Measurements from ENCODE around the gene RAB7A.
"Not testable (repeated sequence)": the region's sequence is repeated elsewhere in the genome, so short reads cannot be mapped to it uniquely, and the experiment has no call there.

The RAB7A gene

GRCh38 chr3:128823631-128824030 is 97.6 kb downstream of the RAB7A start:
- Histone ChIP-seq H4K8ac (ENCODE audit: low read depth, low read length) (no peak overlapping the region), H2BK5ac (ENCODE audit: low read length) (no peak overlapping the region), H3K9ac (ENCODE audit: low read depth, low read length, poor library complexity) (no peak overlapping the region), H3K36me3 (replicated peaks in 1 of 2; ENCODE audit: control insufficient read depth in 2 of 2, insufficient read depth in 2 of 2, low read length in 2 of 2) (peaks cover 5 to 26% of the 10 kb centered on the region in 2 donors), H3K14ac (ENCODE audit: low read length) (no peak overlapping the region), H3K9me3 (replicated peaks in 1 of 2; ENCODE audit: control insufficient read depth in 2 of 2, insufficient read depth in 1 of 2, low read depth in 1 of 2, low read length in 2 of 2) (peaks cover 0 to 1% of the 10 kb centered on the region in 2 donors), H3K27me3 (ENCODE audit: control insufficient read depth in 3 of 3, insufficient read depth in 3 of 3, low read depth in 1 of 3, low read length in 3 of 3) (no peaks in the 10 kb centered on the region), H3K27ac (replicated peaks; ENCODE audit: low read length) (no peak overlapping the region), H3K4me2 (ENCODE audit: insufficient read depth, low read length, poor library complexity, severe bottlenecking) (no peak overlapping the region), H3K4me1 (ENCODE audit: control insufficient read depth in 2 of 2, insufficient read depth in 1 of 2, low read depth in 1 of 2, low read length in 2 of 2) (no peaks in the 10 kb centered on the region), H2BK120ac (ENCODE audit: low read depth, low read length) (no peak overlapping the region), H3K4me3 (ENCODE audit: low read length in 2 of 2) (no peak overlapping the region), H3K23ac (ENCODE audit: low read depth, low read length, poor library complexity) (no peak overlapping the region), H2BK12ac (ENCODE audit: low read length) (no peak overlapping the region), H2AFZ (ENCODE audit: low read length) (no peak overlapping the region), H2BK15ac (ENCODE audit: low read length) (no peak overlapping the region), H2AK5ac (ENCODE audit: low read depth, low read length) (no peak overlapping the region), H3K18ac (ENCODE audit: low read length) (no peak overlapping the region), H3K4ac (ENCODE audit: low read length) (no peak overlapping the region), H3K79me1 (ENCODE audit: low read depth, low read length) (no peaks in the 10 kb centered on the region), H4K91ac (ENCODE audit: low read depth, low read length, poor library complexity) (no peak overlapping the region)
- no CpG with 5 or more reads among the region's 3 CpGs for WGBS, 2 donors (ENCODE audit: extremely low coverage in 2 of 2, insufficient read length in 2 of 2, insufficient replicate concordance in 1 of 2)
- DNase-seq (ENCODE audit: low spot score), result no peak

- no peak overlapping the region for H2BK120ac ChIP-seq (ENCODE audit: low read depth, low read length)
- H3K27me3 ChIP-seq (ENCODE audit: control insufficient read depth in 3 of 3, insufficient read depth in 3 of 3, low read depth in 1 of 3, low read length in 3 of 3), result no peaks in the 10 kb centered on the region
- no peaks in the 10 kb centered on the region for H3K4me1 ChIP-seq (ENCODE audit: control insufficient read depth in 2 of 2, insufficient read depth in 1 of 2, low read depth in 1 of 2, low read length in 2 of 2)
- H2BK12ac ChIP-seq (ENCODE audit: low read length), result no peak overlapping the region
- H3K23ac ChIP-seq (ENCODE audit: low read depth, low read length, poor library complexity), result peak overlapping the region; percentile 17
- H2BK5ac ChIP-seq (ENCODE audit: low read length), result no peak overlapping the region
- peak overlapping the region; percentile 9 for H3K9ac ChIP-seq (ENCODE audit: low read depth, low read length, poor library complexity)
- no peak overlapping the region for H3K14ac ChIP-seq (ENCODE audit: low read length)
- H3K27ac ChIP-seq (replicated peaks; ENCODE audit: low read length), result no peak overlapping the region
- H3K4me3 ChIP-seq (ENCODE audit: low read length in 2 of 2), result no peak overlapping the region
- no peak overlapping the region for H3K4me2 ChIP-seq (ENCODE audit: insufficient read depth, low read length, poor library complexity, severe bottlenecking)
- peak overlapping the region; percentile 33 for H3K18ac ChIP-seq (ENCODE audit: low read length)
- WGBS, 2 donors (ENCODE audit: extremely low coverage in 2 of 2, insufficient read length in 2 of 2, insufficient replicate concordance in 1 of 2), result no CpG with 5 or more reads among the region's 10 CpGs
- H3K79me1 ChIP-seq (ENCODE audit: low read depth, low read length), result no peaks in the 10 kb centered on the region
- H3K4ac ChIP-seq (ENCODE audit: low read length), result no peak overlapping the region
- no peak overlapping the region for H4K91ac ChIP-seq (ENCODE audit: low read depth, low read length, poor library complexity)
- DNase-seq (ENCODE audit: low spot score), result no peak
- no peak overlapping the region for H2AFZ ChIP-seq (ENCODE audit: low read length)
- H3K36me3 ChIP-seq (replicated peaks in 1 of 2; ENCODE audit: control insufficient read depth in 2 of 2, insufficient read depth in 2 of 2, low read length in 2 of 2), result peaks cover 3 to 19% of the 10 kb centered on the region in 2 donors
- H3K9me3 ChIP-seq (replicated peaks in 1 of 2; ENCODE audit: control insufficient read depth in 2 of 2, insufficient read depth in 1 of 2, low read depth in 1 of 2, low read length in 2 of 2), result peaks cover 0 to 1% of the 10 kb centered on the region in 2 donors
- H2AK5ac ChIP-seq (ENCODE audit: low read depth, low read length), result no peak overlapping the region
- no peak overlapping the region for H2BK15ac ChIP-seq (ENCODE audit: low read length)
- no peak overlapping the region for H4K8ac ChIP-seq (ENCODE audit: low read depth, low read length)
These were observed 98.3 kb downstream of the RAB7A start for GRCh38 chr3:128824132-128824850.

GRCh38 chr3:128825117-128825725 is 99.2 kb downstream of the RAB7A start:
- H3K36me3 ChIP-seq (replicated peaks in 1 of 2; ENCODE audit: control insufficient read depth in 2 of 2, insufficient read depth in 2 of 2, low read length in 2 of 2), result peaks cover 1 to 13% of the 10 kb centered on the region in 2 donors
- no peak overlapping the region for H2BK12ac ChIP-seq (ENCODE audit: low read length)
- no peak overlapping the region for H3K23ac ChIP-seq (ENCODE audit: low read depth, low read length, poor library complexity)
- H3K27me3 ChIP-seq (ENCODE audit: control insufficient read depth in 3 of 3, insufficient read depth in 3 of 3, low read depth in 1 of 3, low read length in 3 of 3), result no peaks in the 10 kb centered on the region
- no peak overlapping the region for H2BK15ac ChIP-seq (ENCODE audit: low read length)
- H3K4me2 ChIP-seq (ENCODE audit: insufficient read depth, low read length, poor library complexity, severe bottlenecking), result no peak overlapping the region
- WGBS, 2 donors (ENCODE audit: extremely low coverage in 2 of 2, insufficient read length in 2 of 2, insufficient replicate concordance in 1 of 2), result no CpG with 5 or more reads among the region's 4 CpGs
- no peak overlapping the region for H2BK5ac ChIP-seq (ENCODE audit: low read length)
- H3K79me1 ChIP-seq (ENCODE audit: low read depth, low read length), result no peaks in the 10 kb centered on the region
- no peak overlapping the region for H3K4me3 ChIP-seq (ENCODE audit: low read length in 2 of 2)
- no peak overlapping the region for H3K18ac ChIP-seq (ENCODE audit: low read length)
- peaks cover 0 to 1% of the 10 kb centered on the region in 2 donors for H3K9me3 ChIP-seq (replicated peaks in 1 of 2; ENCODE audit: control insufficient read depth in 2 of 2, insufficient read depth in 1 of 2, low read depth in 1 of 2, low read length in 2 of 2)
- H4K91ac ChIP-seq (ENCODE audit: low read depth, low read length, poor library complexity), result no peak overlapping the region
- H4K8ac ChIP-seq (ENCODE audit: low read depth, low read length), result no peak overlapping the region
- no peak overlapping the region for H3K14ac ChIP-seq (ENCODE audit: low read length)
- H3K27ac ChIP-seq (replicated peaks; ENCODE audit: low read length), result no peak overlapping the region
- no peak overlapping the region for H2AK5ac ChIP-seq (ENCODE audit: low read depth, low read length)
- DNase-seq (ENCODE audit: low spot score), result no peak
- H3K9ac ChIP-seq (ENCODE audit: low read depth, low read length, poor library complexity), result no peak overlapping the region
- no peak overlapping the region for H3K4ac ChIP-seq (ENCODE audit: low read length)
- no peaks in the 10 kb centered on the region for H3K4me1 ChIP-seq (ENCODE audit: control insufficient read depth in 2 of 2, insufficient read depth in 1 of 2, low read depth in 1 of 2, low read length in 2 of 2)
- H2AFZ ChIP-seq (ENCODE audit: low read length), result no peak overlapping the region
- H2BK120ac ChIP-seq (ENCODE audit: low read depth, low read length), result no peak overlapping the region

GRCh38 chr3:128829087-128829486 is 103.1 kb downstream of the RAB7A start:
- H3K4me1 ChIP-seq (ENCODE audit: control insufficient read depth in 2 of 2, insufficient read depth in 1 of 2, low read depth in 1 of 2, low read length in 2 of 2); H2BK12ac ChIP-seq (ENCODE audit: low read length); H3K18ac ChIP-seq (ENCODE audit: low read length); H3K14ac ChIP-seq (ENCODE audit: low read length); DNase-seq (ENCODE audit: low spot score); H4K91ac ChIP-seq (ENCODE audit: low read depth, low read length, poor library complexity); H3K79me1 ChIP-seq (ENCODE audit: low read depth, low read length); H4K8ac ChIP-seq (ENCODE audit: low read depth, low read length); H3K27ac ChIP-seq (replicated peaks; ENCODE audit: low read length); H2BK5ac ChIP-seq (ENCODE audit: low read length); H3K4me2 ChIP-seq (ENCODE audit: insufficient read depth, low read length, poor library complexity, severe bottlenecking); H2AK5ac ChIP-seq (ENCODE audit: low read depth, low read length); H2AFZ ChIP-seq (ENCODE audit: low read length); H3K9ac ChIP-seq (ENCODE audit: low read depth, low read length, poor library complexity); H2BK15ac ChIP-seq (ENCODE audit: low read length); H3K23ac ChIP-seq (ENCODE audit: low read depth, low read length, poor library complexity); H2BK120ac ChIP-seq (ENCODE audit: low read depth, low read length); H3K4ac ChIP-seq (ENCODE audit: low read length); H3K9me3 ChIP-seq (replicated peaks in 1 of 2; ENCODE audit: control insufficient read depth in 2 of 2, insufficient read depth in 1 of 2, low read depth in 1 of 2, low read length in 2 of 2); H3K36me3 ChIP-seq (replicated peaks in 1 of 2; ENCODE audit: control insufficient read depth in 2 of 2, insufficient read depth in 2 of 2, low read length in 2 of 2); H3K27me3 ChIP-seq (ENCODE audit: control insufficient read depth in 3 of 3, insufficient read depth in 3 of 3, low read depth in 1 of 3, low read length in 3 of 3); H3K4me3 ChIP-seq (ENCODE audit: low read length in 2 of 2): not testable (repeated sequence)
- WGBS, 2 donors (ENCODE audit: extremely low coverage in 2 of 2, insufficient read length in 2 of 2, insufficient replicate concordance in 1 of 2), result no CpG with 5 or more reads among the region's 9 CpGs
